NK-92 (cell line): ENCODE measurements around the gene DDX17.

Experiments
- DNase-seq: peaks from one replicate; lab custom pipeline; 2025; ENCODE audit not compliant: unreplicated experiment; lab: John Stamatoyannopoulos, UW

DDX17 gene

GRCh38 chr22:38450234-38450797 is 55.8 kb downstream of the DDX17 start:
- no peak for DNase-seq

- DNase-seq: no peak
These were observed 56.3 kb downstream of the DDX17 start for GRCh38 chr22:38449776-38450175.

- DNase-seq: no peak
These were observed 57.0 kb downstream of the DDX17 start for GRCh38 chr22:38448945-38449745.

- DNase-seq: no peak
These were observed 60.0 kb downstream of the DDX17 start for GRCh38 chr22:38446018-38446601.

- DNase-seq: no peak
These were observed 61.3 kb downstream of the DDX17 start for GRCh38 chr22:38444783-38445182.

GRCh38 chr22:38443628-38444521 is 62.2 kb downstream of the DDX17 start:
- no peak for DNase-seq

- no peak for DNase-seq
These were observed 63.0 kb downstream of the DDX17 start for GRCh38 chr22:38442967-38443627.

GRCh38 chr22:38441620-38442287 is 64.4 kb downstream of the DDX17 start:
- no peak for DNase-seq

GRCh38 chr22:38440747-38441350 is 65.3 kb downstream of the DDX17 start:
- DNase-seq: no peak

- no peak for DNase-seq
These were observed 68.7 kb downstream of the DDX17 start for GRCh38 chr22:38437416-38437815.

GRCh38 chr22:38436629-38437395 is 69.3 kb downstream of the DDX17 start:
- DNase-seq: no peak

GRCh38 chr22:38435965-38436364 is 70.1 kb downstream of the DDX17 start:
- no peak for DNase-seq

- DNase-seq: no peak
These were observed 71.1 kb downstream of the DDX17 start for GRCh38 chr22:38435010-38435409.

- DNase-seq: no peak
These were observed 72.2 kb downstream of the DDX17 start for GRCh38 chr22:38433871-38434270.
